K562 (cell line): Measurements from ENCODE around the gene HOXC10. TPM values are rescaled to one million over a fixed set of nuclear protein-coding genes. Genes with fewer than 3 reads are reported as not detected.

Experiments
- IRF2 ChIP-seq: sonication (generic); formaldehyde crosslinking; IDR thresholded peaks from 2 replicates; pipeline ENCODE4 v1.8.1; 2022; ENCODE audit warnings: mild to moderate bottlenecking, missing genetic modification reagents
- ZFX ChIP-seq: sonication (generic); formaldehyde crosslinking; IDR thresholded peaks from 2 replicates; pipeline ENCODE4 v1.8.0; 2022; ENCODE audit warnings: mild to moderate bottlenecking, missing genetic modification reagents, moderate library complexity
- ZNF740 ChIP-seq, 3 experiments: fragments of 200-800 bp in 1 of 3; sonication (Bioruptor generic) in 1 of 3; sonication (generic) in 1 of 3; formaldehyde crosslinking in 1 of 3; IDR thresholded peaks; 2 replicates each; pipeline versions ENCODE4 v1.6.1 to v1.8.0; 2016 to 2022; ENCODE audit warnings: mild to moderate bottlenecking in 2 of 3, missing compliant biosample characterization in 2 of 3, missing genetic modification characterization in 2 of 3, missing genetic modification reagents in 1 of 3
- polyA plus RNA-seq, 8 experiments: library from polyadenylated mRNA; depleted of rRNA in 4 of 8; stranded (reverse) in 5 of 8; unstranded in 3 of 8; fragments of >200 nt; fragmentation: Nextera tagmentation in 2 of 8; fragmentation: Illumina TruSeq in 1 of 8; extraction: Ambion mirVana in 2 of 8; extraction: Trizol in 1 of 8; gene quantifications; 2 replicates each; pipeline versions ENCODE4 v1.2.1 to v1.2.3, GENCODE V29; 2011 to 2014; ENCODE audit warnings: inconsistent platforms in 1 of 8, missing spikeins in 1 of 8
- total RNA-seq, 7 experiments: library from RNA; depleted of rRNA in 6 of 7; stranded (reverse); fragments of >200 nt in 6 of 7; fragmentation: Illumina TruSeq in 2 of 7; extraction: Trizol in 2 of 7; gene quantifications; 2 replicates each; pipeline versions ENCODE4 v1.2.1 to v1.2.3, GENCODE V29; 2011 to 2021; ENCODE audit warnings: low replicate concordance in 1 of 7
- TF ChIP-seq, protein P1 (sequence below), 2 experiments: fragments of 450-650 bp; formaldehyde crosslinking in 1 of 2; IDR thresholded peaks; 2 replicates each; pipeline versions ENCODE4 v1.4.0 to v1.6.1; 2014 to 2020; ENCODE audit warnings: mild to moderate bottlenecking in 2 of 2, borderline replicate concordance in 1 of 2, low read depth in 1 of 2
- TF ChIP-seq, protein P2 (sequence below): fragments of 250-450 bp; sonication (Bioruptor Pico); IDR thresholded peaks from 2 replicates; pipeline ENCODE4 v1.4.0; 2020; ENCODE audit warnings: mild to moderate bottlenecking, moderate library complexity
- TF ChIP-seq, protein P3 (sequence below): fragments of 250-450 bp; sonication (Bioruptor Pico); IDR thresholded peaks from 2 replicates; pipeline ENCODE4 v1.4.0; 2020; ENCODE audit warnings: mild to moderate bottlenecking, moderate library complexity
- TF ChIP-seq, protein P4 (sequence below): fragments of 450-650 bp; IDR thresholded peaks from 2 replicates; pipeline ENCODE4 v1.6.1; 2016; ENCODE audit warnings: low read depth, mild to moderate bottlenecking, moderate library complexity
- TF ChIP-seq, protein P5 (sequence below): fragments of 450-650 bp; formaldehyde crosslinking; IDR thresholded peaks from 2 replicates; pipeline ENCODE4 v1.4.0; 2020; ENCODE audit warnings: mild to moderate bottlenecking, mixed read lengths

HOXC10 gene
- total and polyA plus RNA-seq, 9 of the 15 experiments (the other 6 are each of a cell fraction or from before 2014, with no cell fraction given), result 0.13 to 0.77 (median 0.35) TPM; not detected in 2

DNA sequence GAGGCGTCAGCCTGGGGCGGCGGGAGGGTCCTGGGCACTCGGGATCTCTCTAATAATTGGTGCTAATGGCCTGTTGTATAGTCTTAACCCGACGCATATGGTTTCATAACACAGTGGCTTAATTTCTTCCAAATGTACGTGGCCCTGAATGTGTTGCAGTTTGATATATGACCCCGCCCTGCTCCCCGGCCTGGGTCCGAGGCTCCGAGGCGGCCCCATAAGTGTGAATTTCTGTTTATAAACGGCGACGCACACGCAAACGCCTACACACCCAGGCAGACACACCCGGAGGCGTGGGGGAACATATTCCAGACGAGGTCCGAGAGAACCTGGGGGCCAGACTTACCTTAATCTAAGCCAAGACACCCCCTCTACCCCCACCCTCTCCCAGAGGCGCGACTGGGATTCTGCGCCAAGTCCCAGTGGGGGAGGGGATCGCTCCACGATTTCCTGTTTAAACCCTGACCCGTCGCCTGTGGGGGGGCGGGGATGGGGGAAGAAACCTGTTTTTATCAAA, 33.6 kb downstream of the HOXC10 start (continued):
- TF ChIP-seq, protein P1, sequence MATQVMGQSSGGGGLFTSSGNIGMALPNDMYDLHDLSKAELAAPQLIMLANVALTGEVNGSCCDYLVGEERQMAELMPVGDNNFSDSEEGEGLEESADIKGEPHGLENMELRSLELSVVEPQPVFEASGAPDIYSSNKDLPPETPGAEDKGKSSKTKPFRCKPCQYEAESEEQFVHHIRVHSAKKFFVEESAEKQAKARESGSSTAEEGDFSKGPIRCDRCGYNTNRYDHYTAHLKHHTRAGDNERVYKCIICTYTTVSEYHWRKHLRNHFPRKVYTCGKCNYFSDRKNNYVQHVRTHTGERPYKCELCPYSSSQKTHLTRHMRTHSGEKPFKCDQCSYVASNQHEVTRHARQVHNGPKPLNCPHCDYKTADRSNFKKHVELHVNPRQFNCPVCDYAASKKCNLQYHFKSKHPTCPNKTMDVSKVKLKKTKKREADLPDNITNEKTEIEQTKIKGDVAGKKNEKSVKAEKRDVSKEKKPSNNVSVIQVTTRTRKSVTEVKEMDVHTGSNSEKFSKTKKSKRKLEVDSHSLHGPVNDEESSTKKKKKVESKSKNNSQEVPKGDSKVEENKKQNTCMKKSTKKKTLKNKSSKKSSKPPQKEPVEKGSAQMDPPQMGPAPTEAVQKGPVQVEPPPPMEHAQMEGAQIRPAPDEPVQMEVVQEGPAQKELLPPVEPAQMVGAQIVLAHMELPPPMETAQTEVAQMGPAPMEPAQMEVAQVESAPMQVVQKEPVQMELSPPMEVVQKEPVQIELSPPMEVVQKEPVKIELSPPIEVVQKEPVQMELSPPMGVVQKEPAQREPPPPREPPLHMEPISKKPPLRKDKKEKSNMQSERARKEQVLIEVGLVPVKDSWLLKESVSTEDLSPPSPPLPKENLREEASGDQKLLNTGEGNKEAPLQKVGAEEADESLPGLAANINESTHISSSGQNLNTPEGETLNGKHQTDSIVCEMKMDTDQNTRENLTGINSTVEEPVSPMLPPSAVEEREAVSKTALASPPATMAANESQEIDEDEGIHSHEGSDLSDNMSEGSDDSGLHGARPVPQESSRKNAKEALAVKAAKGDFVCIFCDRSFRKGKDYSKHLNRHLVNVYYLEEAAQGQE (IDR thresholded peaks at IDR 0.05; ENCODE audit: borderline replicate concordance), result no peak
- TF ChIP-seq, protein P1 (CRISPR knock-in tag; IDR thresholded peaks at IDR 0.05; ENCODE audit: low read depth), result no peak
- TF ChIP-seq, protein P2, sequence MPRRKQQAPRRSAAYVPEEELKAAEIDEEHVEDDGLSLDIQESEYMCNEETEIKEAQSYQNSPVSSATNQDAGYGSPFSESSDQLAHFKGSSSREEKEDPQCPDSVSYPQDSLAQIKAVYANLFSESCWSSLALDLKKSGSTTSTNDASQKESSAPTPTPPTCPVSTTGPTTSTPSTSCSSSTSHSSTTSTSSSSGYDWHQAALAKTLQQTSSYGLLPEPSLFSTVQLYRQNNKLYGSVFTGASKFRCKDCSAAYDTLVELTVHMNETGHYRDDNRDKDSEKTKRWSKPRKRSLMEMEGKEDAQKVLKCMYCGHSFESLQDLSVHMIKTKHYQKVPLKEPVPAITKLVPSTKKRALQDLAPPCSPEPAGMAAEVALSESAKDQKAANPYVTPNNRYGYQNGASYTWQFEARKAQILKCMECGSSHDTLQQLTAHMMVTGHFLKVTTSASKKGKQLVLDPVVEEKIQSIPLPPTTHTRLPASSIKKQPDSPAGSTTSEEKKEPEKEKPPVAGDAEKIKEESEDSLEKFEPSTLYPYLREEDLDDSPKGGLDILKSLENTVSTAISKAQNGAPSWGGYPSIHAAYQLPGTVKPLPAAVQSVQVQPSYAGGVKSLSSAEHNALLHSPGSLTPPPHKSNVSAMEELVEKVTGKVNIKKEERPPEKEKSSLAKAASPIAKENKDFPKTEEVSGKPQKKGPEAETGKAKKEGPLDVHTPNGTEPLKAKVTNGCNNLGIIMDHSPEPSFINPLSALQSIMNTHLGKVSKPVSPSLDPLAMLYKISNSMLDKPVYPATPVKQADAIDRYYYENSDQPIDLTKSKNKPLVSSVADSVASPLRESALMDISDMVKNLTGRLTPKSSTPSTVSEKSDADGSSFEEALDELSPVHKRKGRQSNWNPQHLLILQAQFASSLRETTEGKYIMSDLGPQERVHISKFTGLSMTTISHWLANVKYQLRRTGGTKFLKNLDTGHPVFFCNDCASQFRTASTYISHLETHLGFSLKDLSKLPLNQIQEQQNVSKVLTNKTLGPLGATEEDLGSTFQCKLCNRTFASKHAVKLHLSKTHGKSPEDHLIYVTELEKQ (CRISPR knock-in tag), result no peak
- TF ChIP-seq, protein P3, sequence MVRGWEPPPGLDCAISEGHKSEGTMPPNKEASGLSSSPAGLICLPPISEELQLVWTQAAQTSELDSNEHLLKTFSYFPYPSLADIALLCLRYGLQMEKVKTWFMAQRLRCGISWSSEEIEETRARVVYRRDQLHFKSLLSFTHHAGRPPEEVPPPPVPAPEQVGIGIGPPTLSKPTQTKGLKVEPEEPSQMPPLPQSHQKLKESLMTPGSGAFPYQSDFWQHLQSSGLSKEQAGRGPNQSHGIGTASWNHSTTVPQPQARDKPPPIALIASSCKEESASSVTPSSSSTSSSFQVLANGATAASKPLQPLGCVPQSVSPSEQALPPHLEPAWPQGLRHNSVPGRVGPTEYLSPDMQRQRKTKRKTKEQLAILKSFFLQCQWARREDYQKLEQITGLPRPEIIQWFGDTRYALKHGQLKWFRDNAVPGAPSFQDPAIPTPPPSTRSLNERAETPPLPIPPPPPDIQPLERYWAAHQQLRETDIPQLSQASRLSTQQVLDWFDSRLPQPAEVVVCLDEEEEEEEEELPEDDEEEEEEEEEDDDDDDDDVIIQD (CRISPR knock-in tag), result no peak
- no peak for TF ChIP-seq IRF2 (CRISPR knock-in tag)
- TF ChIP-seq, protein P4, sequence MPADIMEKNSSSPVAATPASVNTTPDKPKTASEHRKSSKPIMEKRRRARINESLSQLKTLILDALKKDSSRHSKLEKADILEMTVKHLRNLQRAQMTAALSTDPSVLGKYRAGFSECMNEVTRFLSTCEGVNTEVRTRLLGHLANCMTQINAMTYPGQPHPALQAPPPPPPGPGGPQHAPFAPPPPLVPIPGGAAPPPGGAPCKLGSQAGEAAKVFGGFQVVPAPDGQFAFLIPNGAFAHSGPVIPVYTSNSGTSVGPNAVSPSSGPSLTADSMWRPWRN, result no peak
- peak; percentile 73 for TF ChIP-seq ZFX
- peak; percentile 68 for TF ChIP-seq ZNF740 (CRISPR knock-in tag; IDR thresholded peaks at IDR 0.05)
- peak in 1 of 2 experiments; percentile 49; a peak in 2 of 4 replicates for TF ChIP-seq ZNF740 (tag; IDR thresholded peaks at IDR 0.05)
- TF ChIP-seq, protein P5, sequence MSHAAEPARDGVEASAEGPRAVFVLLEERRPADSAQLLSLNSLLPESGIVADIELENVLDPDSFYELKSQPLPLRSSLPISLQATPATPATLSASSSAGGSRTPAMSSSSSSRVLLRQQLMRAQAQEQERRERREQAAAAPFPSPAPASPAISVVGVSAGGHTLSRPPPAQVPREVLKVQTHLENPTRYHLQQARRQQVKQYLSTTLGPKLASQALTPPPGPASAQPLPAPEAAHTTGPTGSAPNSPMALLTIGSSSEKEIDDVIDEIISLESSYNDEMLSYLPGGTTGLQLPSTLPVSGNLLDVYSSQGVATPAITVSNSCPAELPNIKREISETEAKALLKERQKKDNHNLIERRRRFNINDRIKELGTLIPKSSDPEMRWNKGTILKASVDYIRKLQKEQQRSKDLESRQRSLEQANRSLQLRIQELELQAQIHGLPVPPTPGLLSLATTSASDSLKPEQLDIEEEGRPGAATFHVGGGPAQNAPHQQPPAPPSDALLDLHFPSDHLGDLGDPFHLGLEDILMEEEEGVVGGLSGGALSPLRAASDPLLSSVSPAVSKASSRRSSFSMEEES (CRISPR knock-in tag), result no peak
